Measurements from ENCODE around the gene KDM5B. TPM values are rescaled to one million over a fixed set of nuclear protein-coding genes. Genes with fewer than 3 reads are reported as not detected.

The KDM5B gene
- total and polyA plus RNA-seq, 2 of the 8 experiments (the other 6 are each of a cell fraction or from before 2014, with no cell fraction given) = 73.3 to 210 TPM

DNA sequence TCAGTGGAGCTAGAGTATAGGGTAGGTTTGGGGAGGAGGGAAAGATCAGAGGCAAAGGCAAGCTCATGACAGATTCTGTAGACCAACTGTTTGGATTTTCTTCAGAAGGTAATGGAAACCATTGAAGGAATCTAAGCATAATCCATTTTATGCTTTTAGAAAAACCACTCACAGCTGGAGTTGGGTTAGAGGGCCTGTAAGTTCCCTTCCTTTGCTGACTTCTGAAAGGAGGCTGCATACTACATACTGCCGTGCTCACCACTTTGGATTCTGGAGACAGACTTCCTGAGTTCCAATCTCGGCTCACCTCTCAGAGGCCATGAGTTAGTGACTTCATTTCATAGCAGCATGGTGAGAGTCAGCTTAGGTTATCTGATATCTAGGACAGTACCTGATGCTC, 91.6 kb downstream of the KDM5B start:
- H3K9me3 ChIP-seq (ENCODE audit: insufficient read depth in 2 of 2, low read depth in 1 of 2, low read length in 1 of 2) = no peaks in the 10 kb centered on the region
- peaks cover 7 to 15% (median 13%) of the 10 kb centered on the region in 4 experiments for H3K4me1 ChIP-seq (replicated peaks in 1 of 4; ENCODE audit: control insufficient read depth in 3 of 4, insufficient read depth in 4 of 4, low read length in 3 of 4)
- H3K4me3 ChIP-seq (ENCODE audit: extremely low read depth in 1 of 4, insufficient read depth in 2 of 4, low read depth in 3 of 4, low read length in 4 of 4) = no peak overlapping the region
- ChIA-PET POLR2A (ENCODE audit: partially characterized antibody) (interaction anchor here (0.8 to 1.8 kb wide), 2 partner anchors 13 to 17 kb away, joined by 3 to 4 read pairs; no protein-coding TSS in a partner anchor), CTCF (ENCODE audit: partially characterized antibody) (interaction anchor here (0.6 to 14.0 kb wide), 19 partner anchors 9 to 833 kb away, joined by 3 to 180 read pairs (median 4); partner anchors contain the start of gene LGR6)
- no peak for DNase-seq (ENCODE audit: low read depth in 1 of 2, low spot score in 2 of 2)
- no peak overlapping the region for H2BK15ac ChIP-seq (ENCODE audit: low read length)
- no peak overlapping the region for H3K14ac ChIP-seq (ENCODE audit: insufficient read length)
- H3K18ac ChIP-seq (ENCODE audit: extremely low read depth, low read length) = no peak overlapping the region
- H2BK120ac ChIP-seq (replicated peaks; ENCODE audit: low read depth, low read length) = no peak overlapping the region
- H3K56ac ChIP-seq (replicated peaks; ENCODE audit: insufficient read length, low read depth, low read length) = no peak overlapping the region
- H2AFZ ChIP-seq (ENCODE audit: low read length) = no peak overlapping the region
- H3K23me2 ChIP-seq (ENCODE audit: low read depth, low read length) = peaks cover under 1% of the 10 kb centered on the region; the same call in 1 of the 2 replicates
- H2BK5ac ChIP-seq (ENCODE audit: low read depth, low read length) = no peak overlapping the region
- H4K5ac ChIP-seq (ENCODE audit: insufficient read length, low read depth, low read length) = no peak overlapping the region
- no peaks in the 10 kb centered on the region for H3K79me2 ChIP-seq (ENCODE audit: control insufficient read depth in 1 of 2, insufficient read depth in 2 of 2, low read length in 2 of 2)
- no peak overlapping the region for H4K91ac ChIP-seq (replicated peaks; ENCODE audit: insufficient read length, low read length)
- H3K4ac ChIP-seq (replicated peaks; ENCODE audit: insufficient read length, low read depth, low read length) = no peak overlapping the region
- no peak overlapping the region for H4K8ac ChIP-seq (ENCODE audit: extremely low read depth, insufficient read depth, low read length)
- FAIRE-seq = no peak
- H3K79me1 ChIP-seq (ENCODE audit: low read depth, low read length) = no peaks in the 10 kb centered on the region
- no peak overlapping the region for H2BK12ac ChIP-seq (ENCODE audit: low read depth, low read length)
- H4K20me1 ChIP-seq (replicated peaks in 1 of 2; ENCODE audit: control insufficient read depth in 1 of 2, insufficient read depth in 2 of 2, low read length in 2 of 2) = no peaks in the 10 kb centered on the region
- no peaks in the 10 kb centered on the region; a peak in 1 of 7 replicates for H3K27me3 ChIP-seq (replicated peaks in 1 of 4; ENCODE audit: control insufficient read depth in 3 of 4, extremely low read depth in 1 of 4, insufficient read depth in 3 of 4, low read length in 3 of 4)
- no peak overlapping the region for H2BK20ac ChIP-seq (ENCODE audit: low read length)
- TF ChIP-seq EZH2 (IDR thresholded peaks at IDR 0.05; ENCODE audit: low read depth, low read length, severe bottlenecking) (no peak), BCL11A (IDR thresholded peaks at IDR 0.05; ENCODE audit: low read depth in 2 of 2, low read length in 2 of 2) (no peak), CBX5 (IDR thresholded peaks at IDR 0.05; ENCODE audit: low read depth, low read length) (no peak)
- H2AK5ac ChIP-seq (ENCODE audit: low read depth, low read length) = no peak overlapping the region; the same call in 1 of the 2 replicates
- no peak overlapping the region for H3K27ac ChIP-seq (ENCODE audit: low read depth, low read length)
- WGBS, 2 experiments (ENCODE audit: extremely low coverage in 1 of 2, insufficient coverage in 1 of 2, insufficient read length in 1 of 2, insufficient replicate concordance in 2 of 2, low coverage in 1 of 2, low lambda C conversion rate in 2 of 2, missing lambda C conversion rate in 1 of 2) = 88% methylated on average over 2 of the region's 2 CpGs; no CpG with 5 or more reads in 1 of the 2 experiments
- no peak overlapping the region for H3K9ac ChIP-seq (replicated peaks in 1 of 4; ENCODE audit: extremely low read depth in 1 of 4, low read depth in 3 of 4, low read length in 3 of 4)
- no peaks in the 10 kb centered on the region for H3K36me3 ChIP-seq (ENCODE audit: control insufficient read depth in 2 of 4, insufficient read depth in 4 of 4, low read length in 3 of 4)
- H3K23ac ChIP-seq (ENCODE audit: insufficient read length) = no peak overlapping the region
- H3K4me2 ChIP-seq (ENCODE audit: insufficient read depth in 1 of 2, low read depth in 2 of 2, low read length in 2 of 2) = no peak overlapping the region

Data from H1 (cell line).